ENCODE data around the gene MAFF. TPM values are rescaled to one million over a fixed set of nuclear protein-coding genes. Genes with fewer than 3 reads are reported as not detected.

The MAFF gene
- total and polyA plus RNA-seq, 9 of the 15 experiments (the other 6 are each of a cell fraction or from before 2014, with no cell fraction given) = 0.51 to 8.0 (median 5.4) TPM

GRCh38 chr22:38177926-38178604 is 23.7 kb upstream of the MAFF start (continued):
- TF ChIP-seq SRSF1 (IDR thresholded peaks at IDR 0.05; ENCODE audit: low read depth, low read length) (no peak), HMGXB4 (CRISPR knock-in tag; IDR thresholded peaks at IDR 0.05) (no peak), DPF2 (IDR thresholded peaks at IDR 0.05) (peak; percentile 51), POLR2H (tag; IDR thresholded peaks at IDR 0.05; ENCODE audit: low read depth) (no peak), PURB (CRISPR knock-in tag; IDR thresholded peaks at IDR 0.05; ENCODE audit: low read depth) (no peak), FUS (optimal IDR thresholded peaks at IDR 0.05; ENCODE audit: low read depth, low read length) (no peak), CHD1 (IDR thresholded peaks at IDR 0.05; ENCODE audit: low read length) (no peak), SMARCE1 (IDR thresholded peaks at IDR 0.05) (peak; percentile 72; the same call in 1 of the 2 replicates), FOXJ2 (tag; IDR thresholded peaks at IDR 0.05) (0 out of 2 replicates have a peak, but pooled peaks have one; percentile 30), ZNF263 (CRISPR knock-in tag; IDR thresholded peaks at IDR 0.05; ENCODE audit: borderline replicate concordance) (no peak), ZNF639 (CRISPR knock-in tag; conservative IDR thresholded peaks at IDR 0.05 in 1 of 2, IDR thresholded peaks at IDR 0.05 in 1 of 2) (no peak), MAFG (tag; conservative IDR thresholded peaks at IDR 0.05) (no peak), MITF (IDR thresholded peaks at IDR 0.05) (no peak), ZBTB49 (CRISPR knock-in tag; IDR thresholded peaks at IDR 0.05; ENCODE audit: borderline replicate concordance) (no peak), STAG1 (CRISPR knock-in tag; IDR thresholded peaks at IDR 0.05; ENCODE audit: borderline replicate concordance) (no peak)
